ENCODE results near the gene ACTMAP.
"Not testable (repeated sequence)": the region's sequence is repeated elsewhere in the genome, so short reads cannot be mapped to it uniquely, and the experiment has no call there.

ACTMAP gene

GRCh38 chr19:40750058-40750873 lies at the start of gene ACTMAP:
ACTMAP (minus strand) TSS chr19:40750477; CDS start chr19:40749803, 674 bp downstream.
- peak; percentile 100 for DNase-seq

- no peak for DNase-seq
These were observed 49.5 kb upstream of the ACTMAP start for GRCh38 chr19:40799558-40800338.

- DNase-seq = peak; percentile 100
These were observed 48.6 kb upstream of the ACTMAP start, which contains the start of gene EGLN2 for GRCh38 chr19:40798683-40799557. EGLN2 (plus strand) TSS chr19:40799191; CDS start chr19:40800573, 1,382 bp downstream.

GRCh38 chr19:40797963-40798682 lies 47.8 kb upstream of the ACTMAP start:
- peak; percentile 94 for DNase-seq

- no peak for DNase-seq
These were observed 47.1 kb upstream of the ACTMAP start for GRCh38 chr19:40797166-40797962.

- no peak for DNase-seq
These were observed 41.7 kb upstream of the ACTMAP start for GRCh38 chr19:40791996-40792395.

- DNase-seq = no peak
These were observed 41.1 kb upstream of the ACTMAP start for GRCh38 chr19:40791349-40791748.

- DNase-seq = no peak
These were observed 36.1 kb upstream of the ACTMAP start for GRCh38 chr19:40786060-40787037.

GRCh38 chr19:40785526-40785925 lies 35.2 kb upstream of the ACTMAP start:
- no peak for DNase-seq

- DNase-seq = not testable (repeated sequence)
These were observed 33.9 kb upstream of the ACTMAP start for GRCh38 chr19:40784146-40784545.

GRCh38 chr19:40783711-40784110 lies 33.4 kb upstream of the ACTMAP start:
- DNase-seq = no peak

- DNase-seq = no peak
These were observed 30.9 kb upstream of the ACTMAP start for GRCh38 chr19:40781140-40781539.

- no peak for DNase-seq
These were observed 30.3 kb upstream of the ACTMAP start for GRCh38 chr19:40780582-40780981.

- peak; percentile 61 for DNase-seq
These were observed 28.5 kb upstream of the ACTMAP start for GRCh38 chr19:40778706-40779284.

GRCh38 chr19:40777937-40778705 lies 27.8 kb upstream of the ACTMAP start, which contains the start of gene RAB4B:
RAB4B (plus strand) TSS chr19:40778247; CDS start chr19:40778376, 129 bp downstream.
- DNase-seq = peak; percentile 100

GRCh38 chr19:40777645-40777936 lies 27.3 kb upstream of the ACTMAP start:
- DNase-seq = no peak

GRCh38 chr19:40776932-40777644 lies 26.8 kb upstream of the ACTMAP start:
- DNase-seq = peak; percentile 100

GRCh38 chr19:40776364-40776763 lies 26.1 kb upstream of the ACTMAP start:
- no peak for DNase-seq

Data from MV-4-11 (cell line).